PFSK-1 (cell line): ENCODE data around the gene ADAMTS17.

Experiments
- POLR2AphosphoS5 ChIP-seq: IDR thresholded peaks from 2 replicates; pipeline ENCODE4 v1.6.1; 2012; ENCODE audit warnings: low read depth, mild to moderate bottlenecking, control low read depth, low read length, moderate library complexity
- TAF1 ChIP-seq: IDR thresholded peaks from 2 replicates; pipeline ENCODE4 v1.6.1; 2012; ENCODE audit warnings: low read length, control low read depth, borderline replicate concordance; ENCODE audit not compliant: insufficient read depth

- no peak for TF ChIP-seq POLR2AphosphoS5
- TF ChIP-seq TAF1, result no peak
Observed at GRCh38 chr15:100112636-100113305, 229.0 kb downstream of the ADAMTS17 start.
